H1 (cell line): ENCODE results near the gene RGS17. TPM values are rescaled to one million over a fixed set of nuclear protein-coding genes. Genes with fewer than 3 reads are reported as not detected.

Source experiments
- CTCF ChIA-PET: fragments of 300-600 bp; sonication (Branson Sonifier 250); formaldehyde crosslinking; loops from one replicate; lab custom pipeline; 2021; ENCODE audit not compliant: partially characterized antibody; lab: Charles Lee
- POLR2A ChIA-PET: fragments of 300-600 bp; sonication (Branson Sonifier 250); formaldehyde crosslinking; loops from one replicate; lab custom pipeline; 2021; ENCODE audit warnings: inconsistent platforms; ENCODE audit not compliant: partially characterized antibody; lab: Charles Lee
- DNase-seq, 2 experiments: peaks; one replicate each; pipeline versions ENCODE4 v3.0.0 to v3.0.0-alpha.2; 2010 to 2022; ENCODE audit warnings: low spot score in 2 of 2, low read depth in 1 of 2, mixed read lengths in 1 of 2
- FAIRE-seq: peaks from 2 replicates; lab custom pipeline; 2011; peaks lifted over from hg19 to GRCh38; lab: Jason Lieb, UNC
- H2AFZ ChIP-seq: 2 replicates; pipeline ENCODE4 v1.8.1; 2012; ENCODE audit warnings: low read length, inconsistent platforms
- H2AK5ac ChIP-seq: 2 replicates; pipeline ENCODE4 v1.6.1; 2013; ENCODE audit warnings: low read depth, low read length
- H2BK120ac ChIP-seq: replicated peaks from 2 replicates; pipeline ENCODE3; 2013; ENCODE audit warnings: low read depth, low read length, inconsistent platforms
- H2BK12ac ChIP-seq: 2 replicates; pipeline ENCODE4 v1.6.1; 2013; ENCODE audit warnings: low read depth, low read length
- H2BK15ac ChIP-seq: 2 replicates; pipeline ENCODE4 v1.6.1; 2013; ENCODE audit warnings: low read length
- H2BK20ac ChIP-seq: 2 replicates; pipeline ENCODE4 v1.6.1; 2013; ENCODE audit warnings: low read length
- H2BK5ac ChIP-seq: 2 replicates; pipeline ENCODE4 v1.6.1; 2013; ENCODE audit warnings: low read depth, low read length
- H3K14ac ChIP-seq: 2 replicates; pipeline ENCODE4 v1.6.1; 2013; ENCODE audit warnings: inconsistent platforms; ENCODE audit not compliant: insufficient read length
- H3K18ac ChIP-seq: 2 replicates; pipeline ENCODE4 v1.6.1; 2013; ENCODE audit warnings: low read length; ENCODE audit errors: extremely low read depth
- H3K23ac ChIP-seq: 2 replicates; pipeline ENCODE4 v1.6.1; 2013; ENCODE audit warnings: inconsistent platforms; ENCODE audit not compliant: insufficient read length
- H3K23me2 ChIP-seq: 2 replicates; pipeline ENCODE4 v1.6.1; 2013; ENCODE audit warnings: low read depth, low read length
- H3K27ac ChIP-seq: 2 replicates; pipeline ENCODE4 v1.6.1; 2011; ENCODE audit warnings: low read depth, low read length, inconsistent platforms
- H3K27me3 ChIP-seq, 4 experiments: replicated peaks in 1 of 4; 1 replicate in 1 of 4; 2 replicates in 3 of 4; pipeline versions ENCODE4 v1.6.1 to v1.8.1; 2011 to 2013; ENCODE audit warnings: low read length in 3 of 4, mild to moderate bottlenecking in 3 of 4, inconsistent platforms in 2 of 4, mixed read lengths in 2 of 4, moderate library complexity in 1 of 4; ENCODE audit not compliant: control insufficient read depth in 3 of 4, insufficient read depth in 3 of 4; ENCODE audit errors: extremely low read depth in 1 of 4
- H3K36me3 ChIP-seq, 4 experiments: 2 replicates each; pipeline versions ENCODE4 v1.6.1 to v1.8.1; 2011 to 2013; ENCODE audit warnings: mild to moderate bottlenecking in 4 of 4, low read length in 3 of 4, moderate library complexity in 2 of 4, control low read depth in 1 of 4, inconsistent platforms in 1 of 4; ENCODE audit not compliant: insufficient read depth in 4 of 4, control insufficient read depth in 2 of 4
- H3K4ac ChIP-seq: replicated peaks from 2 replicates; pipeline ENCODE3; 2013; ENCODE audit warnings: low read length, low read depth, mixed read lengths, inconsistent platforms; ENCODE audit not compliant: insufficient read length
- H3K4me1 ChIP-seq, 4 experiments: replicated peaks in 1 of 4; 1 replicate in 1 of 4; 2 replicates in 3 of 4; pipeline versions ENCODE4 v1.6.1 to v1.8.1; 2011 to 2013; ENCODE audit warnings: low read length in 3 of 4, inconsistent platforms in 2 of 4, mixed read lengths in 1 of 4; ENCODE audit not compliant: insufficient read depth in 4 of 4, control insufficient read depth in 3 of 4
- H3K4me2 ChIP-seq, 2 experiments: 2 replicates each; pipeline versions ENCODE4 v1.6.1 to v1.8.1; 2011 to 2013; ENCODE audit warnings: low read depth in 2 of 2, low read length in 2 of 2, control low read depth in 1 of 2, inconsistent platforms in 1 of 2, mild to moderate bottlenecking in 1 of 2; ENCODE audit not compliant: insufficient read depth in 1 of 2
- H3K4me3 ChIP-seq, 4 experiments: fragments of 200-600, 300-600 bp in 1 of 4; sonication (generic), shearing (Covaris generic), sonication (Bioruptor Twin) in 1 of 4; 2 replicates each; pipeline versions ENCODE4 v1.5.1 to v1.8.1; 2011 to 2016; ENCODE audit warnings: low read length in 4 of 4, low read depth in 3 of 4, control low read depth in 2 of 4, inconsistent platforms in 2 of 4, mild to moderate bottlenecking in 2 of 4, mixed read lengths in 1 of 4, moderate library complexity in 1 of 4; ENCODE audit not compliant: insufficient read depth in 2 of 4; ENCODE audit errors: extremely low read depth in 1 of 4
- H3K56ac ChIP-seq: replicated peaks from 2 replicates; pipeline ENCODE3; 2013; ENCODE audit warnings: low read depth, mild to moderate bottlenecking, mixed read lengths, low read length, inconsistent platforms; ENCODE audit not compliant: insufficient read length
- H3K79me1 ChIP-seq: 2 replicates; pipeline ENCODE4 v1.6.1; 2013; ENCODE audit warnings: low read depth, low read length, control low read depth
- H3K79me2 ChIP-seq, 2 experiments: 2 replicates each; pipeline versions ENCODE4 v1.6.1 to v1.8.1; 2012 to 2013; ENCODE audit warnings: low read length in 2 of 2, mild to moderate bottlenecking in 2 of 2, inconsistent platforms in 1 of 2; ENCODE audit not compliant: insufficient read depth in 2 of 2, control insufficient read depth in 1 of 2
- H3K9ac ChIP-seq, 4 experiments: replicated peaks in 1 of 4; 1 replicate in 1 of 4; 2 replicates in 3 of 4; pipeline versions ENCODE4 v1.6.1 to v1.8.1; 2011 to 2013; ENCODE audit warnings: low read depth in 3 of 4, low read length in 3 of 4, control low read depth in 2 of 4, mild to moderate bottlenecking in 2 of 4, moderate library complexity in 2 of 4, inconsistent platforms in 1 of 4; ENCODE audit errors: extremely low read depth in 1 of 4
- H3K9me3 ChIP-seq, 2 experiments: 2 replicates each; pipeline versions ENCODE4 v1.6.1 to v1.8.1; 2012 to 2013; ENCODE audit warnings: mild to moderate bottlenecking in 2 of 2, moderate library complexity in 2 of 2, control low read depth in 1 of 2, inconsistent platforms in 1 of 2, low read depth in 1 of 2, low read length in 1 of 2, mixed read lengths in 1 of 2; ENCODE audit not compliant: insufficient read depth in 2 of 2
- H4K20me1 ChIP-seq, 2 experiments: replicated peaks in 1 of 2; 2 replicates each; pipeline versions ENCODE3 to v1.8.1; 2011 to 2013; ENCODE audit warnings: inconsistent platforms in 2 of 2, low read length in 2 of 2, mild to moderate bottlenecking in 1 of 2; ENCODE audit not compliant: insufficient read depth in 2 of 2, control insufficient read depth in 1 of 2
- H4K5ac ChIP-seq: 2 replicates; pipeline ENCODE4 v1.6.1; 2013; ENCODE audit warnings: low read length, low read depth, mixed read lengths, inconsistent platforms; ENCODE audit not compliant: insufficient read length
- H4K8ac ChIP-seq: 2 replicates; pipeline ENCODE4 v1.8.0; 2013; ENCODE audit warnings: mild to moderate bottlenecking, moderate library complexity, low read length, inconsistent platforms; ENCODE audit not compliant: insufficient read depth; ENCODE audit errors: extremely low read depth
- H4K91ac ChIP-seq: replicated peaks from 2 replicates; pipeline ENCODE3; 2013; ENCODE audit warnings: low read length, mixed read lengths, inconsistent platforms; ENCODE audit not compliant: insufficient read length
- BACH1 ChIP-seq: IDR thresholded peaks from 2 replicates; pipeline ENCODE4 v1.6.1; 2012; ENCODE audit warnings: low read length, improper control_type of control experiment
- CREB1 ChIP-seq: IDR thresholded peaks from 2 replicates; pipeline ENCODE4 v1.6.1; 2012; ENCODE audit warnings: inconsistent platforms
- CTBP2 ChIP-seq: IDR thresholded peaks from 2 replicates; pipeline ENCODE4 v1.7.0; 2011; ENCODE audit warnings: borderline replicate concordance, mild to moderate bottlenecking, moderate library complexity, mixed read lengths, low read length; ENCODE audit not compliant: insufficient read depth, insufficient read length
- RAD21 ChIP-seq, 2 experiments: IDR thresholded peaks in 1 of 2; conservative IDR thresholded peaks in 1 of 2; 2 replicates each; pipeline ENCODE4 v1.6.1; 2011; ENCODE audit warnings: low read depth in 2 of 2, low read length in 2 of 2, improper control_type of control experiment in 1 of 2, inconsistent platforms in 1 of 2, mild to moderate bottlenecking in 1 of 2, moderate library complexity in 1 of 2
- SAP30 ChIP-seq: fragments of 300-600 bp; sonication (generic); IDR thresholded peaks from 2 replicates; pipeline ENCODE4 v1.7.1; 2012; ENCODE audit warnings: low read length, moderate library complexity, mild to moderate bottlenecking, inconsistent platforms; ENCODE audit not compliant: insufficient read depth, insufficient replicate concordance
- SIRT6 ChIP-seq: IDR thresholded peaks from one replicate; pipeline ENCODE4 v1.7.1; 2012; ENCODE audit warnings: low read length, inconsistent platforms
- SIX5 ChIP-seq: IDR thresholded peaks from 2 replicates; pipeline ENCODE4 v1.6.1; 2011; ENCODE audit warnings: mild to moderate bottlenecking, low read depth, low read length
- TEAD4 ChIP-seq: IDR thresholded peaks from 2 replicates; pipeline ENCODE4 v1.6.1; 2012; ENCODE audit warnings: low read depth, low read length, inconsistent platforms, mixed read lengths
- YY1 ChIP-seq: IDR thresholded peaks from 2 replicates; pipeline ENCODE4 v1.6.1; 2011; ENCODE audit warnings: low read depth, mild to moderate bottlenecking, low read length
- WGBS, 2 experiments: shearing (Covaris generic) in 1 of 2; methylation state at CpG; one replicate each; pipeline versions ENCODE4 v1.1.6 to v1.1.7; 2013 to 2015; ENCODE audit warnings: low lambda C conversion rate in 2 of 2, mixed read lengths in 2 of 2, inconsistent platforms in 1 of 2, low coverage in 1 of 2, missing lambda C conversion rate in 1 of 2; ENCODE audit not compliant: insufficient replicate concordance in 2 of 2, insufficient coverage in 1 of 2, insufficient read length in 1 of 2; ENCODE audit errors: extremely low coverage in 1 of 2, missing lambda C conversion rate in 1 of 2; 5-methylcytosine and 5-hydroxymethylcytosine counted together
- polyA plus RNA-seq, 7 experiments: library from polyadenylated mRNA; depleted of rRNA in 3 of 7; stranded (reverse) in 5 of 7; unstranded in 2 of 7; fragments of >200 nt in 5 of 7; fragments of 200-250 nt in 2 of 7; gene quantifications; 1 replicate in 5 of 7; 2 replicates in 1 of 7; 4 replicates in 1 of 7; pipeline versions ENCODE4 v1.2.1 to v1.2.3, GENCODE V29; 2011 to 2013; ENCODE audit warnings: missing spikeins in 2 of 7, mixed read lengths in 2 of 7
- total RNA-seq: library from RNA; stranded (reverse); fragmentation: NEBNext Ultra II Directional; extraction: Animal tissue kit (Norgen Biotek cat#: 25700); gene quantifications from 2 replicates; pipeline ENCODE4 v1.2.1, GENCODE V29; 2021
- TF ChIP-seq, protein P1 (sequence below): IDR thresholded peaks from 2 replicates; pipeline ENCODE4 v1.6.1; 2012; ENCODE audit warnings: inconsistent platforms
- TF ChIP-seq, protein P2 (sequence below): IDR thresholded peaks from 2 replicates; pipeline ENCODE4 v1.6.1; 2011; ENCODE audit warnings: low read depth, mild to moderate bottlenecking, low read length; ENCODE audit not compliant: insufficient read depth

RGS17 gene
- total and polyA plus RNA-seq, 2 of the 8 experiments (the other 6 are each of a cell fraction or from before 2014, with no cell fraction given): 2.0 to 12.2 TPM

DNA sequence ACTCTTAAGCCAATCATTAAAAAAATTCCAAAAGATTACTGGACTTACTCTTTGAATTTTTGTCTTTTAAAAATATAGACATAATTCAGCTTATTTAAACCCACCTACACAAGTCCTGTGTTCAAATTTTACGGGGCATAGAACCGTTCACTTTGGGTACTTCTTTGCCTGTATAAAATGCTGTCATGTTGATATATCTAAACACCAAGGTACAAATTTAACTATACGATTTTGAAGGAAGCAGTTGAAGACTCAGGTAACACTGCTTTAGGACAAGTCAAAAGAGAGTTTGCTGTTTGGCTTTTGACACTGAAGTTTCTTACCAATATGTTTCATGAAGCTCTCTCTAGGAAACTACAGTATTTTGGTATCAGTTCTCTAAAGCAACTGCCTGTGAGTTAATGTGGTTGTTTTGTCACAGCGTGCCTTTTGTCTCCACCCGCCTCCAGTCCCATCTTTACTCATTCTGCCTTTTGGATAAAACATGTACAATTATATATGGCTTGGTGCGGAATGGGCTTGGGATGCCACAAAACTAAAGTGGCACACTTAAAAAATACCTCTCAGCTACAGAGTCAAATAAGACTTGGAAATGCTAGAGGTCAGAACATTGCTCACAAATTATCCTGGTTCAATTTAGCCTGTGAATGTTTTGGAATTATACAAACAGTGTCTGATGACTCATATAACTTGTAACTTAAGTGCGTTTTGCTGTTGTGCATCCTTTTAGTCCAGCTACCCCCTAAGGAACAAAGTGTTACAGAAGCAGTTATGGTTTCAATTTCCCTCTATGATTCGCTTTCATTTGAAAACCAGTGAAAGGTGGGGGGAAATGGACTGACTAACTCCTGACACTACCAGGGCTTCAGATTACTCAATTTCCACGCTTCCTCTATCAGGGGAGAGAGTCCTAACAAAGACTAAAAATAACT, 38.7 kb downstream of the RGS17 start:
- no peak overlapping the region for H2AFZ ChIP-seq
- TF ChIP-seq TEAD4 (no peak), CREB1 (no peak), YY1 (no peak), SIX5 (no peak), BACH1 (no peak), CTBP2 (no peak), SAP30 (no peak), SIRT6 (no peak), RAD21 (IDR thresholded peaks at IDR 0.05 in 1 of 2, conservative IDR thresholded peaks at IDR 0.05 in 1 of 2; ENCODE audit: low read depth in 2 of 2, low read length in 2 of 2) (no peak)
- TF ChIP-seq, protein P1, sequence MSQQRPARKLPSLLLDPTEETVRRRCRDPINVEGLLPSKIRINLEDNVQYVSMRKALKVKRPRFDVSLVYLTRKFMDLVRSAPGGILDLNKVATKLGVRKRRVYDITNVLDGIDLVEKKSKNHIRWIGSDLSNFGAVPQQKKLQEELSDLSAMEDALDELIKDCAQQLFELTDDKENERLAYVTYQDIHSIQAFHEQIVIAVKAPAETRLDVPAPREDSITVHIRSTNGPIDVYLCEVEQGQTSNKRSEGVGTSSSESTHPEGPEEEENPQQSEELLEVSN: no peak
- TF ChIP-seq, protein P2, sequence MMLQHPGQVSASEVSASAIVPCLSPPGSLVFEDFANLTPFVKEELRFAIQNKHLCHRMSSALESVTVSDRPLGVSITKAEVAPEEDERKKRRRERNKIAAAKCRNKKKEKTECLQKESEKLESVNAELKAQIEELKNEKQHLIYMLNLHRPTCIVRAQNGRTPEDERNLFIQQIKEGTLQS: no peak

More for the DNA sequence above, 38.7 kb downstream of the RGS17 start:
- FAIRE-seq (no peak), DNase-seq (no peak)
- Histone ChIP-seq H3K36me3 (no peaks in the 10 kb centered on the region), H2BK120ac (no peak overlapping the region), H2BK5ac (no peak overlapping the region), H4K5ac (no peak overlapping the region), H3K23me2 (no peaks in the 10 kb centered on the region), H4K91ac (no peak overlapping the region), H4K20me1 (peaks cover 0 to 2% of the 10 kb centered on the region in 2 experiments), H2BK15ac (no peak overlapping the region), H3K4me2 (no peak overlapping the region), H2BK12ac (no peak overlapping the region), H3K9me3 (no peaks in the 10 kb centered on the region), H3K79me1 (no peaks in the 10 kb centered on the region), H3K4ac (no peak overlapping the region), H3K56ac (no peak overlapping the region), H3K18ac (no peak overlapping the region), H3K4me1 (no peaks in the 10 kb centered on the region), H3K23ac (no peak overlapping the region), H2BK20ac (no peak overlapping the region), H3K27ac (no peak overlapping the region), H3K9ac (no peak overlapping the region), H3K27me3 (no peaks in the 10 kb centered on the region), H3K79me2 (no peaks in the 10 kb centered on the region), H4K8ac (no peak overlapping the region), H3K14ac (no peak overlapping the region), H2AK5ac (no peak overlapping the region), H3K4me3 (no peak overlapping the region)
- POLR2A ChIA-PET: no interaction called here
- CTCF ChIA-PET: interaction anchor here (0.5 to 0.8 kb wide), 4 partner anchors 15 to 208 kb away, joined by 3 to 4 read pairs (median 3); no protein-coding TSS in a partner anchor
- WGBS, 2 experiments: 89% methylated on average over 9 of the region's 9 CpGs; no CpG with 5 or more reads in 1 of the 2 experiments
